Erythroblast (primary cell): ENCODE results near the gene FCHO2.

Experiments used
- GATA1 ChIP-seq: IDR thresholded peaks from 2 replicates; pipeline ENCODE4 v1.6.1; 2011; ENCODE audit warnings: low read depth, mild to moderate bottlenecking, control low read depth, low read length, moderate library complexity
- POLR2A ChIP-seq: IDR thresholded peaks from 2 replicates; pipeline ENCODE4 v1.6.1; 2011; ENCODE audit warnings: mild to moderate bottlenecking, low read length

GRCh38 chr5:73028991-73029595, 73.3 kb downstream of the FCHO2 start:
- no peak for TF ChIP-seq POLR2A
- no peak for TF ChIP-seq GATA1
